Activated CD8-positive, alpha-beta T cell treated with anti-CD3 and anti-CD28 coated beads for 36 hours (primary cell): ENCODE results near the gene MRAP2. TPM values are rescaled to one million over a fixed set of nuclear protein-coding genes. Genes with fewer than 3 reads are reported as not detected.

ENCODE experiments used
- ATAC-seq: fragments of 200-7000 bp; cut with Tn5 transposase; one replicate; pipeline ENCODE4 v1.10.0; 2021; ENCODE audit warnings: mild to moderate bottlenecking, moderate library complexity
- CTCF ChIA-PET: fragments of 350-600 bp; sonication (Branson Sonifier 250); formaldehyde crosslinking; loops from one replicate; lab custom pipeline; 2021; ENCODE audit warnings: antibody characterized with exemption; lab: Charles Lee
- POLR2A ChIA-PET: fragments of 350-600 bp; sonication (Branson Sonifier 250); formaldehyde crosslinking; loops from one replicate; lab custom pipeline; 2021; ENCODE audit warnings: antibody characterized with exemption; lab: Charles Lee
- DNase-seq: peaks from one replicate; pipeline ENCODE4 v3.0.0-alpha.2; 2020
- H3K27ac Mint-ChIP-seq: one replicate; pipeline ENCODE4 v1.8.0; 2021; ENCODE audit warnings: mild to moderate bottlenecking, mixed read lengths
- H3K27me3 Mint-ChIP-seq: one replicate; pipeline ENCODE4 v1.8.0; 2021; ENCODE audit warnings: mixed read lengths
- H3K36me3 Mint-ChIP-seq: one replicate; pipeline ENCODE4 v1.8.0; 2021; ENCODE audit warnings: low read depth, mixed read lengths
- H3K4me1 Mint-ChIP-seq: one replicate; pipeline ENCODE4 v1.8.0; 2021; ENCODE audit warnings: low read depth, mixed read lengths
- H3K4me3 Mint-ChIP-seq: one replicate; pipeline ENCODE4 v1.8.0; 2021; ENCODE audit warnings: mild to moderate bottlenecking, moderate library complexity, mixed read lengths
- H3K9me3 Mint-ChIP-seq: one replicate; pipeline ENCODE4 v1.8.0; 2021; ENCODE audit warnings: mixed read lengths
- CTCF ChIP-seq: fragments of 200-600 bp; IDR thresholded peaks from one replicate; pipeline ENCODE4 v1.8.0; 2022; ENCODE audit warnings: antibody characterized with exemption, mild to moderate bottlenecking
- intact Hi-C: fragments of 100-400 bp; cut with micrococcal nuclease; formaldehyde crosslinking; loops from one replicate; pipeline ENCODE4 v1.10.0; 2022
- total RNA-seq, 2 experiments: library from RNA; stranded (reverse); gene quantifications; one replicate each; pipeline ENCODE4 v1.2.3, GENCODE V29; 2021

MRAP2 gene
- total RNA-seq, 2 experiments from 2014 or later, result not detected

- ATAC-seq (no peak), DNase-seq (no peak)
- intact Hi-C loops, result no loop called here
- POLR2A ChIA-PET, result no interaction called here
- Mint-ChIP-seq H3K36me3 (no peaks in the 10 kb centered on the region), H3K4me3 (no peak overlapping the region), H3K9me3 (no peaks in the 10 kb centered on the region), H3K27ac (no peak overlapping the region), H3K27me3 (peaks cover 3% of the 10 kb centered on the region), H3K4me1 (no peaks in the 10 kb centered on the region)
- TF ChIP-seq CTCF, result no peak
- CTCF ChIA-PET, result interaction anchor here (0.5 kb wide), 1 partner anchor 616 kb away, joined by 3 read pairs; no protein-coding TSS in a partner anchor
These were observed 20.2 kb upstream of the MRAP2 start for GRCh38 chr6:84013354-84013753.

- Mint-ChIP-seq H3K9me3 (no peaks in the 10 kb centered on the region), H3K4me1 (no peaks in the 10 kb centered on the region), H3K27ac (no peak overlapping the region), H3K36me3 (no peaks in the 10 kb centered on the region), H3K27me3 (peaks cover 4% of the 10 kb centered on the region), H3K4me3 (no peak overlapping the region)
- ATAC-seq (no peak), DNase-seq (no peak)
- TF ChIP-seq CTCF, result no peak
- POLR2A ChIA-PET, result no interaction called here
- intact Hi-C loops, result no loop called here
- CTCF ChIA-PET, result no interaction called here
These were observed 19.6 kb upstream of the MRAP2 start for GRCh38 chr6:84013931-84014330.

DNA sequence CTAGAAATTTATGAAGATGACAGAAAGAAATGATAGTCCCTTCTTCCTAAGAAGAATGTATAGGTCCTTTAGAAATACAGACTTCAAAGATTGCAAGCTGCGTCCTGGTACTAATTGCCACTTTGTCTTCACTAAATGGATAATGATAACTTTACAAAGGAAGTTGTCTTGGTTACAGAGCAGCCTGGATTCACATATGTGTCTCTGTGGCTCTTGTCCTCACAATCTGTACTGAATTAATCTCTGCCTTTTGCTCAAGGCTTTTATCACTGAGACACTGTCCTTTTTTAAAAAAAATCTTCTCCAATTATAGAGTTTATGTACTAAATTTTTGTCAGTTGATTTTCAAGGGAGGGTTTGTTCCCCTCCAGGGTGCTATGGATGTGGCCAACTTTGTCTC is 17.5 kb upstream of the MRAP2 start:
- no peak for TF ChIP-seq CTCF
- H3K36me3 Mint-ChIP-seq, result no peaks in the 10 kb centered on the region
- H3K27ac Mint-ChIP-seq, result no peak overlapping the region
- ChIA-PET CTCF (no interaction called here), POLR2A (no interaction called here)
- H3K27me3 Mint-ChIP-seq, result peaks cover 7% of the 10 kb centered on the region
- DNase-seq (no peak), ATAC-seq (no peak)
- intact Hi-C loops, result no loop called here
- no peak overlapping the region for H3K4me3 Mint-ChIP-seq
- no peaks in the 10 kb centered on the region for H3K9me3 Mint-ChIP-seq
- no peaks in the 10 kb centered on the region for H3K4me1 Mint-ChIP-seq

GRCh38 chr6:84017709-84018452 is 15.7 kb upstream of the MRAP2 start:
- ChIA-PET CTCF (no interaction called here), POLR2A (no interaction called here)
- H3K27ac Mint-ChIP-seq, result no peak overlapping the region
- H3K36me3 Mint-ChIP-seq, result no peaks in the 10 kb centered on the region
- intact Hi-C loops, result no loop called here
- peaks cover 7% of the 10 kb centered on the region for H3K27me3 Mint-ChIP-seq
- no peaks in the 10 kb centered on the region for H3K4me1 Mint-ChIP-seq
- H3K9me3 Mint-ChIP-seq, result no peaks in the 10 kb centered on the region
- TF ChIP-seq CTCF, result no peak
- H3K4me3 Mint-ChIP-seq, result no peak overlapping the region
- DNase-seq, result no peak
- ATAC-seq, result no peak

DNA sequence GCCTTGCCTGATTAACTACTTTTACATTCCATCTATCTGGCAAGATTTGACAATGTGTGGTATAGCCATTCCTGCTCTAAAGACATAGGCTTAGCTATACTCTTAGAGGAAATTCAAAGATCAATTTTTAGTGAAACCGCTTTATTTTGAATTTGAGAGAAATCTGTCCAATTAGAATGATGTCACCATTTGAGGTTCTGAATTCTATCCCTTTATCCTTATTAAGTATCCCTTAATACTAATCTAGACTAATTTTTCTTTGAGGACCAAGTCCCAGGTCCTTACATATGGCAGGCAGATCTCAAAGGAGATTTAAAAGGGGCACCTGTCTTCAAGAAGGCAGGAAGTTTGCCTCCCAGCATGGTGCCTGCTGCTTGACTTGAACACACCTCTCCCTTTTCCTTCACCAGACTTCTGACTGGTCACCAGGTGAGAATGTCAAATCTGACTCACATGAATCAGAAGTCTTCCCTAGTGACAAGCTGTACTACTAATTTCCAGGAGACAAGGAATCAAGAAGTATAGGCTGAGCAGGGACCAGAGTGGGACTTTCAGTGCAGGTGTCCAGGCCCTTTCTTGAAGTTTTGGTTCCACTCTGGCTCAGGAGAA is 15.0 kb upstream of the MRAP2 start:
- DNase-seq (no peak), ATAC-seq (no peak)
- H3K27ac Mint-ChIP-seq, result no peak overlapping the region
- no peaks in the 10 kb centered on the region for H3K36me3 Mint-ChIP-seq
- peaks cover 7% of the 10 kb centered on the region for H3K27me3 Mint-ChIP-seq
- no peak for TF ChIP-seq CTCF
- H3K9me3 Mint-ChIP-seq, result no peaks in the 10 kb centered on the region
- no peak overlapping the region for H3K4me3 Mint-ChIP-seq
- ChIA-PET POLR2A (no interaction called here), CTCF (no interaction called here)
- no peaks in the 10 kb centered on the region for H3K4me1 Mint-ChIP-seq
- intact Hi-C loops, result no loop called here
